G401.6 (cell line): Measurements from ENCODE around the gene RASEF.

Source experiments
- FAIRE-seq: peaks from 2 replicates; lab custom pipeline; 2012; peaks lifted over from hg19 to GRCh38; lab: Jason Lieb, UNC

The RASEF gene

GRCh38 chr9:83056174-83056573 is 6.8 kb downstream of the RASEF start:
- FAIRE-seq: no peak

GRCh38 chr9:83047839-83048775 is 14.8 kb downstream of the RASEF start:
- FAIRE-seq: no peak

GRCh38 chr9:83043597-83043996 is 19.3 kb downstream of the RASEF start:
- no peak for FAIRE-seq

- no peak for FAIRE-seq
Observed at GRCh38 chr9:83041771-83042170, 21.2 kb downstream of the RASEF start.

- FAIRE-seq: no peak
Observed at GRCh38 chr9:83039303-83039702, 23.6 kb downstream of the RASEF start.

GRCh38 chr9:83036043-83036442 is 26.9 kb downstream of the RASEF start:
- no peak for FAIRE-seq

GRCh38 chr9:83035143-83035542 is 27.8 kb downstream of the RASEF start:
- FAIRE-seq: no peak

GRCh38 chr9:83034587-83034986 is 28.4 kb downstream of the RASEF start:
- FAIRE-seq: no peak

GRCh38 chr9:83034026-83034425 is 28.9 kb downstream of the RASEF start:
- FAIRE-seq: no peak

GRCh38 chr9:83032065-83032625 is 30.8 kb downstream of the RASEF start:
- FAIRE-seq: no peak

GRCh38 chr9:83030391-83031107 is 32.4 kb downstream of the RASEF start:
- FAIRE-seq: no peak

GRCh38 chr9:83029531-83030137 is 33.3 kb downstream of the RASEF start:
- FAIRE-seq: no peak

- no peak for FAIRE-seq
Observed at GRCh38 chr9:83027153-83027891, 35.6 kb downstream of the RASEF start.

- no peak for FAIRE-seq
Observed at GRCh38 chr9:83024506-83025125, 38.3 kb downstream of the RASEF start.

- no peak for FAIRE-seq
Observed at GRCh38 chr9:83023151-83023550, 39.8 kb downstream of the RASEF start.

- no peak for FAIRE-seq
Observed at GRCh38 chr9:83020864-83021263, 42.1 kb downstream of the RASEF start.

GRCh38 chr9:83020327-83020726 is 42.6 kb downstream of the RASEF start:
- no peak for FAIRE-seq

- FAIRE-seq: no peak
Observed at GRCh38 chr9:83019246-83019645, 43.7 kb downstream of the RASEF start.

GRCh38 chr9:83015897-83016296 is 47.0 kb downstream of the RASEF start:
- FAIRE-seq: no peak

- FAIRE-seq: no peak
Observed at GRCh38 chr9:83013867-83014605, 48.9 kb downstream of the RASEF start.
